Fibroblast of mammary gland (primary cell): ENCODE results near the gene LARP6.
A peak's percentile ranks its signal among the peaks of the same experiment; 100 is the strongest.

Experiments
- DNase-seq: peaks from one replicate; pipeline ENCODE4 v3.0.0-alpha.2; 2010; ENCODE audit warnings: low read depth
- H3K4me3 ChIP-seq: 2 replicates; pipeline ENCODE4 v1.5.1; 2011; ENCODE audit warnings: low read depth, mild to moderate bottlenecking, low read length, moderate library complexity; ENCODE audit not compliant: control insufficient read depth
- CTCF ChIP-seq: conservative IDR thresholded peaks from 2 replicates; pipeline ENCODE4 v1.5.1; 2011; ENCODE audit warnings: low read depth, low read length, inconsistent platforms; ENCODE audit not compliant: control insufficient read depth, insufficient read depth

LARP6 gene

GRCh38 chr15:70853973-70854665 lies at the start of gene LARP6:
LARP6 (minus strand) TSS chr15:70854157; CDS start chr15:70854088, 69 bp downstream.
- peak within 1 kb of the TSS; percentile 74 for H3K4me3 ChIP-seq
- TF ChIP-seq CTCF: no peak
- DNase-seq: no peak

GRCh38 chr15:70902107-70902506 lies 48.1 kb upstream of the LARP6 start:
- TF ChIP-seq CTCF: no peak
- no peak overlapping the region for H3K4me3 ChIP-seq
- peak; percentile 82 for DNase-seq

- DNase-seq: peak; percentile 73
- peak overlapping the region; percentile 98 for H3K4me3 ChIP-seq
- TF ChIP-seq CTCF: peak; percentile 82
These were observed 39.1 kb upstream of the LARP6 start for GRCh38 chr15:70892912-70893560.

- TF ChIP-seq CTCF: no peak
- H3K4me3 ChIP-seq: peak within 1 kb of the TSS; percentile 98
- peak; percentile 98 for DNase-seq
These were observed 38.3 kb upstream of the LARP6 start, which contains the start of the genes LRRC49 and THAP10 for GRCh38 chr15:70892002-70892911. LRRC49 (plus strand) TSS chr15:70892826; CDS start chr15:70892895, 69 bp downstream. THAP10 (minus strand) TSS chr15:70892433; CDS start chr15:70892272, 161 bp downstream.

- no peak for TF ChIP-seq CTCF
- no peak for DNase-seq
- no peak overlapping the region for H3K4me3 ChIP-seq
These were observed 28.4 kb upstream of the LARP6 start for GRCh38 chr15:70882361-70882760.

- H3K4me3 ChIP-seq: no peak overlapping the region
- peak; percentile 40 for DNase-seq
- TF ChIP-seq CTCF: no peak
These were observed 26.8 kb upstream of the LARP6 start for GRCh38 chr15:70880781-70881180.
